ENCODE measurements around the gene DGCR8. TPM values are rescaled to one million over a fixed set of nuclear protein-coding genes. Genes with fewer than 3 reads are reported as not detected.

Gene DGCR8
- total RNA-seq, 2 experiments from 2014 or later: 17.8 to 18.5 TPM

- H3K36me3 ChIP-seq (ENCODE audit: insufficient read depth, low read length): peaks cover 53% of the 10 kb centered on the region
- peaks cover 59% of the 10 kb centered on the region for H3K36me3 Mint-ChIP-seq (ENCODE audit: low read depth)
Observed at GRCh38 chr22:20060700-20061480, 19.2 kb upstream of the DGCR8 start.

GRCh38 chr22:20061481-20061861, 18.6 kb upstream of the DGCR8 start:
- ChIA-PET CTCF (no interaction called here), POLR2A (no interaction called here)
- intact Hi-C loops (cut with DNase I, micrococcal nuclease): no loop called here
- H3K27ac Mint-ChIP-seq: no peak overlapping the region
- no peaks in the 10 kb centered on the region for H3K9me3 Mint-ChIP-seq
- H3K4me3 ChIP-seq (ENCODE audit: low read length): no peak overlapping the region
- H3K4me3 Mint-ChIP-seq: no peak overlapping the region
- no peak for DNase-seq
- H3K4me1 Mint-ChIP-seq (ENCODE audit: low read depth): no peaks in the 10 kb centered on the region
- no peak for TF ChIP-seq CTCF (IDR thresholded peaks at IDR 0.05)
- peaks cover 54% of the 10 kb centered on the region for H3K36me3 Mint-ChIP-seq (ENCODE audit: low read depth)
- ATAC-seq (ENCODE audit: poor library complexity): no peak
- no peaks in the 10 kb centered on the region for H3K4me1 ChIP-seq (ENCODE audit: insufficient read depth, low read length)
- H3K9me3 ChIP-seq (ENCODE audit: control insufficient read depth in 1 of 2, insufficient read depth in 1 of 2, low read length in 2 of 2): no peaks in the 10 kb centered on the region
- no peaks in the 10 kb centered on the region for H3K27me3 Mint-ChIP-seq
- no peak overlapping the region for H3K27ac ChIP-seq (ENCODE audit: low read depth in 1 of 2, low read length in 2 of 2)
- peaks cover 47% of the 10 kb centered on the region for H3K36me3 ChIP-seq (ENCODE audit: insufficient read depth, low read length)
- no peaks in the 10 kb centered on the region for H3K27me3 ChIP-seq (ENCODE audit: control insufficient read depth in 1 of 2, insufficient read depth in 2 of 2, low read length in 2 of 2)

More at GRCh38 chr22:20060700-20061480, 19.2 kb upstream of the DGCR8 start:
- H3K9me3 ChIP-seq (ENCODE audit: control insufficient read depth in 1 of 2, insufficient read depth in 1 of 2, low read length in 2 of 2): no peaks in the 10 kb centered on the region
- DNase-seq: peak in 2 of 14 experiments; percentile 26 to 27
- no peaks in the 10 kb centered on the region for H3K4me1 ChIP-seq (ENCODE audit: insufficient read depth, low read length)
- ATAC-seq (ENCODE audit: poor library complexity): no peak
- CTCF ChIA-PET: no interaction called here
- no peak overlapping the region for H3K4me3 Mint-ChIP-seq
- intact Hi-C loops (cut with DNase I, micrococcal nuclease): no loop called here
- no peaks in the 10 kb centered on the region for H3K27me3 Mint-ChIP-seq
- no peak overlapping the region for H3K27ac Mint-ChIP-seq
- H3K4me1 Mint-ChIP-seq (ENCODE audit: low read depth): no peaks in the 10 kb centered on the region
- no peak overlapping the region for H3K27ac ChIP-seq (ENCODE audit: low read depth in 1 of 2, low read length in 2 of 2)
- TF ChIP-seq CTCF (IDR thresholded peaks at IDR 0.05): no peak
- no peaks in the 10 kb centered on the region for H3K27me3 ChIP-seq (ENCODE audit: control insufficient read depth in 1 of 2, insufficient read depth in 2 of 2, low read length in 2 of 2)
- POLR2A ChIA-PET: no interaction called here
- no peaks in the 10 kb centered on the region for H3K9me3 Mint-ChIP-seq
- H3K4me3 ChIP-seq (ENCODE audit: low read length): no peak overlapping the region

GRCh38 chr22:20062043-20062765, 17.8 kb upstream of the DGCR8 start:
- Mint-ChIP-seq H3K36me3 (ENCODE audit: low read depth) (peaks cover 50% of the 10 kb centered on the region), H3K9me3 (no peaks in the 10 kb centered on the region), H3K27me3 (no peaks in the 10 kb centered on the region), H3K4me1 (ENCODE audit: low read depth) (no peaks in the 10 kb centered on the region), H3K27ac (no peak overlapping the region), H3K4me3 (no peak overlapping the region)
- ChIA-PET CTCF (no interaction called here), POLR2A (no interaction called here)
- Histone ChIP-seq H3K27ac (ENCODE audit: low read depth in 1 of 2, low read length in 2 of 2) (no peak overlapping the region), H3K27me3 (ENCODE audit: control insufficient read depth in 1 of 2, insufficient read depth in 2 of 2, low read length in 2 of 2) (no peaks in the 10 kb centered on the region), H3K4me1 (ENCODE audit: insufficient read depth, low read length) (no peaks in the 10 kb centered on the region), H3K36me3 (ENCODE audit: insufficient read depth, low read length) (peaks cover 42% of the 10 kb centered on the region), H3K9me3 (ENCODE audit: control insufficient read depth in 1 of 2, insufficient read depth in 1 of 2, low read length in 2 of 2) (no peaks in the 10 kb centered on the region), H3K4me3 (ENCODE audit: low read length) (no peak overlapping the region)
- no peak for ATAC-seq (ENCODE audit: poor library complexity)
- intact Hi-C loops (cut with DNase I, micrococcal nuclease): no loop called here
- no peak for TF ChIP-seq CTCF (IDR thresholded peaks at IDR 0.05)
- no peak for DNase-seq

Data from CD4-positive, alpha-beta T cell (primary cell).